ENCODE measurements around the gene SELENOO. TPM values are rescaled to one million over a fixed set of nuclear protein-coding genes. Genes with fewer than 3 reads are reported as not detected.

Gene SELENOO
- total RNA-seq, 1 experiment from 2014 or later = 21.9 TPM

DNA sequence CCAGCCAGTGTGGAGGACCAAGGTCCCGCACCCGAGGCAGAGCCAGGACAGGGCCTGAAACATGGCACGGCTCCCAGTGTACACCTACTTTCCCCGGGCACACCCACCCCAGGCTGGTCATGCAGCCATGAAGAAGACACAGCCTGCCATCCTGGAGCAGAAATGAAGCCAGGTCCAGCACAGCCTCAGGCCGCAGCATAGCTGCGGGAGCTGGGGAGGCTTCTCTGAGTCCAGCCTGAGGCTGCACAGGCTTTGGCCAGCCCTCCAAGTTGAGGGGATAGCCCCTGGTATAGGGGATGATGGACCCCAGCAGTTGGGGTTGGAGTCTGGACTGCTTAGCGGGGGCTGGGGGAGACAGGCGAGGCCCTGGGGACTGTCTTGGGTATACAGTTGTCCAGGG lies 53.1 kb downstream of the SELENOO start:
- CTCF ChIA-PET = interaction anchor here (3.3 to 3.9 kb wide), 2 partner anchors 13 to 88 kb away, joined by 24 to 34 read pairs; no protein-coding TSS in a partner anchor
- BruUV-seq (replicated peaks) = no TSS peak
- DNase-seq (ENCODE audit: unreplicated experiment) = no peak
- TF ChIP-seq CTCF (IDR thresholded peaks at IDR 0.05; ENCODE audit: unreplicated experiment) = no peak
- no peaks in the 10 kb centered on the region for H3K27me3 Mint-ChIP-seq (ENCODE audit: insufficient read depth, unreplicated experiment)
- no peaks in the 10 kb centered on the region for H3K9me3 Mint-ChIP-seq (ENCODE audit: unreplicated experiment)
- H3K4me1 Mint-ChIP-seq (ENCODE audit: insufficient read depth, unreplicated experiment) = no peaks in the 10 kb centered on the region
- POLR2A ChIA-PET = interaction anchor here (1.3 kb wide), 1 partner anchor 10 kb away, joined by 3 read pairs; no protein-coding TSS in a partner anchor
- no peak overlapping the region for H3K4me3 Mint-ChIP-seq (ENCODE audit: unreplicated experiment)
- H3K36me3 Mint-ChIP-seq (ENCODE audit: insufficient read depth, unreplicated experiment) = peaks cover 10% of the 10 kb centered on the region
- intact Hi-C loops (cut with micrococcal nuclease) = loop anchor here (5.0 kb wide), 2 partner anchors 243 to 368 kb away; no protein-coding TSS in a partner anchor
- no peak overlapping the region for H3K27ac Mint-ChIP-seq (ENCODE audit: low read depth, unreplicated experiment)

GRCh38 chr22:50255099-50255498 lies 54.3 kb downstream of the SELENOO start:
- Mint-ChIP-seq H3K4me3 (ENCODE audit: unreplicated experiment) (no peak overlapping the region), H3K4me1 (ENCODE audit: insufficient read depth, unreplicated experiment) (no peaks in the 10 kb centered on the region), H3K36me3 (ENCODE audit: insufficient read depth, unreplicated experiment) (peaks cover 10% of the 10 kb centered on the region), H3K9me3 (ENCODE audit: unreplicated experiment) (no peaks in the 10 kb centered on the region), H3K27ac (ENCODE audit: low read depth, unreplicated experiment) (no peak overlapping the region), H3K27me3 (ENCODE audit: insufficient read depth, unreplicated experiment) (no peaks in the 10 kb centered on the region)
- CTCF ChIA-PET = interaction anchor here (1.0 kb wide), 1 partner anchor 86 kb away, joined by 6 read pairs; no protein-coding TSS in a partner anchor
- no peak for DNase-seq (ENCODE audit: unreplicated experiment)
- intact Hi-C loops (cut with micrococcal nuclease) = no loop called here
- no TSS peak for BruUV-seq (replicated peaks)
- POLR2A ChIA-PET = interaction anchor here (1.3 kb wide), 1 partner anchor 11 kb away, joined by 3 read pairs; no protein-coding TSS in a partner anchor
- TF ChIP-seq CTCF (IDR thresholded peaks at IDR 0.05; ENCODE audit: unreplicated experiment) = no peak

DNA sequence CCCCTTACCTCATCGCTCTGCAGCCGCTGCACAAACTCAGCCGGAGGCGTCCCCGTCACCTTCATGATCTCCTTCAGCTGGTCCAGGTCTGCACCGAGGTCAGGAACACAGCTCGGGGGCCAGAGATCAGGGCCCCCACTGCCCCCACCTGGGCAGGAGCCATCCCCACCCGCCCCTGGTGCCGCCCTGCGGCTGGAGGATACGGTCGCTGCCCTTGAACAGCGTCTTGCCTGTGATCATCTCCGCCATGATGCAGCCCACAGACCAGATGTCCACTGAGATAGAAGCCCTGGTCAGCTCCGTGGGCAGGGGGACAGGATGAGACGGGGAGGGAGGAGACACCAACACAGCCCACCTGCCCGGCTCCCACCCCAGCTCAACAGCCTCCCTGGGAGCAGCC lies 54.8 kb downstream of the SELENOO start:
- ChIA-PET CTCF (interaction anchor here (0.5 to 1.0 kb wide), 2 partner anchors 19 to 85 kb away, joined by 3 to 6 read pairs; no protein-coding TSS in a partner anchor), POLR2A (no interaction called here)
- H3K36me3 Mint-ChIP-seq (ENCODE audit: insufficient read depth, unreplicated experiment) = peaks cover 10% of the 10 kb centered on the region

GRCh38 chr22:50256258-50256862 lies 55.5 kb downstream of the SELENOO start:
- peaks cover 10% of the 10 kb centered on the region for H3K36me3 Mint-ChIP-seq (ENCODE audit: insufficient read depth, unreplicated experiment)
- DNase-seq (ENCODE audit: unreplicated experiment) = no peak
- BruUV-seq (replicated peaks) = no TSS peak
- H3K4me1 Mint-ChIP-seq (ENCODE audit: insufficient read depth, unreplicated experiment) = no peaks in the 10 kb centered on the region
- no peak overlapping the region for H3K4me3 Mint-ChIP-seq (ENCODE audit: unreplicated experiment)
- intact Hi-C loops (cut with micrococcal nuclease) = no loop called here
- no peaks in the 10 kb centered on the region for H3K27me3 Mint-ChIP-seq (ENCODE audit: insufficient read depth, unreplicated experiment)
- ChIA-PET POLR2A (no interaction called here), CTCF (interaction anchor here (1.0 kb wide), 1 partner anchor 84 kb away, joined by 6 read pairs; no protein-coding TSS in a partner anchor)
- H3K9me3 Mint-ChIP-seq (ENCODE audit: unreplicated experiment) = no peaks in the 10 kb centered on the region
- H3K27ac Mint-ChIP-seq (ENCODE audit: low read depth, unreplicated experiment) = no peak overlapping the region
- TF ChIP-seq CTCF (IDR thresholded peaks at IDR 0.05; ENCODE audit: unreplicated experiment) = no peak

More for the DNA sequence above, 54.8 kb downstream of the SELENOO start:
- no peak overlapping the region for H3K27ac Mint-ChIP-seq (ENCODE audit: low read depth, unreplicated experiment)
- BruUV-seq (replicated peaks) = no TSS peak
- no peak for DNase-seq (ENCODE audit: unreplicated experiment)
- H3K27me3 Mint-ChIP-seq (ENCODE audit: insufficient read depth, unreplicated experiment) = no peaks in the 10 kb centered on the region
- no peak overlapping the region for H3K4me3 Mint-ChIP-seq (ENCODE audit: unreplicated experiment)
- TF ChIP-seq CTCF (IDR thresholded peaks at IDR 0.05; ENCODE audit: unreplicated experiment) = no peak
- no peaks in the 10 kb centered on the region for H3K9me3 Mint-ChIP-seq (ENCODE audit: unreplicated experiment)
- intact Hi-C loops (cut with micrococcal nuclease) = no loop called here
- H3K4me1 Mint-ChIP-seq (ENCODE audit: insufficient read depth, unreplicated experiment) = no peaks in the 10 kb centered on the region
